K562 (cell line): ENCODE data around the gene CKM.

Experiments used
- BHLHE40 ChIP-seq: IDR thresholded peaks from 2 replicates; pipeline ENCODE4 v1.6.1; 2011; ENCODE audit warnings: low read length, improper control_type of control experiment
- BRF2 ChIP-seq: IDR thresholded peaks from 3 replicates; pipeline ENCODE4 v1.6.1; 2011; ENCODE audit warnings: borderline replicate concordance, mild to moderate bottlenecking; ENCODE audit not compliant: insufficient read length, insufficient read depth
- CHD2 ChIP-seq: IDR thresholded peaks from 2 replicates; pipeline ENCODE4 v1.6.1; 2011; ENCODE audit warnings: low read depth, low read length
- CTCF ChIP-seq, 3 experiments: IDR thresholded peaks in 2 of 3; conservative IDR thresholded peaks in 1 of 3; 2 replicates each; pipeline ENCODE4 v1.5.1; 2011 to 2012; ENCODE audit warnings: low read length in 3 of 3, mild to moderate bottlenecking in 3 of 3, control low read depth in 2 of 3, improper control_type of control experiment in 1 of 3, inconsistent platforms in 1 of 3, low read depth in 1 of 3, mixed read lengths in 1 of 3, moderate library complexity in 1 of 3; ENCODE audit not compliant: insufficient read depth in 2 of 3
- EP300 ChIP-seq: IDR thresholded peaks from 2 replicates; pipeline ENCODE4 v1.6.1; 2012; ENCODE audit warnings: low read length, improper control_type of control experiment
- FOSL1 ChIP-seq: fragments of 200-800 bp; sonication (Bioruptor generic); conservative IDR thresholded peaks from 2 replicates; pipeline ENCODE4 v1.6.1; 2016; ENCODE audit warnings: missing genetic modification characterization, missing compliant biosample characterization
- MTA1 ChIP-seq: fragments of 450-650 bp; IDR thresholded peaks from 2 replicates; pipeline ENCODE4 v1.6.1; 2017; ENCODE audit warnings: borderline replicate concordance
- MXI1 ChIP-seq: IDR thresholded peaks from 2 replicates; pipeline ENCODE4 v1.6.1; 2011; ENCODE audit warnings: low read depth, mild to moderate bottlenecking, improper control_type of control experiment, low read length
- POLR2A ChIP-seq: fragments of 450-650 bp; conservative IDR thresholded peaks from 2 replicates; pipeline ENCODE4 v1.6.1; 2016
- POLR2AphosphoS5 ChIP-seq: IDR thresholded peaks from 2 replicates; pipeline ENCODE4 v1.6.1; 2011; ENCODE audit warnings: mild to moderate bottlenecking, low read depth, low read length, moderate library complexity; ENCODE audit not compliant: control insufficient read depth, insufficient read depth
- REST ChIP-seq, 2 experiments: fragments of 450-650 bp; formaldehyde crosslinking in 1 of 2; IDR thresholded peaks; 2 replicates each; pipeline versions ENCODE4 v1.4.0 to v1.6.1; 2014 to 2020; ENCODE audit warnings: mild to moderate bottlenecking in 2 of 2, borderline replicate concordance in 1 of 2, low read depth in 1 of 2
- TAF1 ChIP-seq: IDR thresholded peaks from 2 replicates; pipeline ENCODE4 v1.6.1; 2011; ENCODE audit warnings: mild to moderate bottlenecking, low read length, moderate library complexity; ENCODE audit not compliant: insufficient read depth, control insufficient read depth, severe bottlenecking; ENCODE audit errors: extremely low read depth
- YY1 ChIP-seq, 3 experiments: IDR thresholded peaks; 2 replicates each; pipeline ENCODE4 v1.6.1; 2011; ENCODE audit warnings: low read length in 2 of 3, mild to moderate bottlenecking in 2 of 3, moderate library complexity in 2 of 3, borderline replicate concordance in 1 of 3, control low read depth in 1 of 3, low read depth in 1 of 3; ENCODE audit not compliant: insufficient read depth in 3 of 3, insufficient replicate concordance in 2 of 3, control insufficient read depth in 1 of 3, insufficient read length in 1 of 3; ENCODE audit errors: extremely low read depth in 1 of 3
- ZNF280A ChIP-seq: fragments of 450-650 bp; IDR thresholded peaks from 2 replicates; pipeline ENCODE4 v1.6.1; 2018; ENCODE audit warnings: mild to moderate bottlenecking, low read depth; ENCODE audit not compliant: partially characterized antibody

- no peak for TF ChIP-seq POLR2AphosphoS5
- no peak for TF ChIP-seq YY1 (IDR thresholded peaks at IDR 0.05; ENCODE audit: borderline replicate concordance in 1 of 3, control insufficient read depth in 1 of 3, extremely low read depth in 1 of 3, insufficient read depth in 3 of 3, insufficient read length in 1 of 3, insufficient replicate concordance in 2 of 3, low read depth in 1 of 3, low read length in 2 of 3)
- no peak for TF ChIP-seq MTA1
- TF ChIP-seq BRF2 = no peak
- TF ChIP-seq POLR2A = no peak
- TF ChIP-seq MXI1 = no peak
- no peak for TF ChIP-seq FOSL1 (tag)
- no peak for TF ChIP-seq CTCF (IDR thresholded peaks at IDR 0.05 in 2 of 3, conservative IDR thresholded peaks at IDR 0.05 in 1 of 3; ENCODE audit: insufficient read depth in 2 of 3, low read depth in 1 of 3, low read length in 3 of 3)
- TF ChIP-seq ZNF280A = no peak
- TF ChIP-seq EP300 = no peak
- TF ChIP-seq TAF1 = no peak
- no peak for TF ChIP-seq BHLHE40
- no peak for TF ChIP-seq CHD2
- TF ChIP-seq REST (IDR thresholded peaks at IDR 0.05; ENCODE audit: borderline replicate concordance) = no peak
- TF ChIP-seq REST (CRISPR knock-in tag; IDR thresholded peaks at IDR 0.05; ENCODE audit: low read depth) = no peak
Measured at GRCh38 chr19:45322311-45322710, 364 bp downstream of the CKM start.
